Astrocyte (in vitro differentiated cells and primary cell): Measurements from ENCODE around the gene FAM227A. TPM values are rescaled to one million over a fixed set of nuclear protein-coding genes. Genes with fewer than 3 reads are reported as not detected.

Source experiments
- DNase-seq: peaks from one replicate; pipeline ENCODE4 v3.0.0-alpha.2; 2010; ENCODE audit warnings: low read depth
- FAIRE-seq: peaks from 2 replicates; lab custom pipeline; 2011; peaks lifted over from hg19 to GRCh38; lab: Jason Lieb, UNC
- H2AFZ ChIP-seq: 2 replicates; pipeline ENCODE4 v1.6.0; 2012; ENCODE audit warnings: low read depth, low read length, inconsistent platforms
- H3K27ac ChIP-seq: 2 replicates; pipeline ENCODE4 v1.5.1; 2011; ENCODE audit warnings: low read depth, low read length, inconsistent platforms
- H3K27me3 ChIP-seq: 2 replicates; pipeline ENCODE4 v1.6.0; 2011; ENCODE audit warnings: low read length, inconsistent platforms; ENCODE audit not compliant: insufficient read depth
- H3K36me3 ChIP-seq: 2 replicates; pipeline ENCODE4 v1.5.1; 2011; ENCODE audit warnings: low read length, inconsistent platforms; ENCODE audit not compliant: insufficient read depth
- H3K4me1 ChIP-seq: 2 replicates; pipeline ENCODE4 v1.5.1; 2011; ENCODE audit warnings: low read length, inconsistent platforms; ENCODE audit not compliant: insufficient read depth
- H3K4me2 ChIP-seq: 2 replicates; pipeline ENCODE4 v1.6.0; 2012; ENCODE audit warnings: low read length, inconsistent platforms
- H3K4me3 ChIP-seq: 2 replicates; pipeline ENCODE4 v1.5.1; 2011; ENCODE audit warnings: low read depth, mild to moderate bottlenecking, low read length, inconsistent platforms; ENCODE audit not compliant: insufficient read depth
- H3K79me2 ChIP-seq: 2 replicates; pipeline ENCODE4 v1.6.0; 2012; ENCODE audit warnings: mild to moderate bottlenecking, low read length, inconsistent platforms; ENCODE audit not compliant: insufficient read depth
- H3K9ac ChIP-seq: 2 replicates; pipeline ENCODE4 v1.6.0; 2012; ENCODE audit warnings: mild to moderate bottlenecking, low read length, inconsistent platforms
- H3K9me3 ChIP-seq: 2 replicates; pipeline ENCODE4 v1.5.1; 2012; ENCODE audit warnings: low read depth, mild to moderate bottlenecking, low read length, inconsistent platforms; ENCODE audit not compliant: insufficient read depth
- H4K20me1 ChIP-seq: 2 replicates; pipeline ENCODE4 v1.6.0; 2012; ENCODE audit warnings: low read length, inconsistent platforms; ENCODE audit not compliant: insufficient read depth
- H3K27ac Mint-ChIP-seq: one replicate; pipeline ENCODE4 v1.8.0; 2021; ENCODE audit warnings: mild to moderate bottlenecking, mixed read lengths; ENCODE audit not compliant: unreplicated experiment
- H3K27me3 Mint-ChIP-seq: one replicate; pipeline ENCODE4 v1.8.0; 2021; ENCODE audit warnings: low read depth, mixed read lengths; ENCODE audit not compliant: unreplicated experiment
- H3K36me3 Mint-ChIP-seq: one replicate; pipeline ENCODE4 v1.8.0; 2021; ENCODE audit warnings: low read depth, mixed read lengths; ENCODE audit not compliant: unreplicated experiment
- H3K4me1 Mint-ChIP-seq: one replicate; pipeline ENCODE4 v1.8.0; 2021; ENCODE audit warnings: low read depth, mixed read lengths; ENCODE audit not compliant: unreplicated experiment
- H3K4me3 Mint-ChIP-seq: one replicate; pipeline ENCODE4 v1.8.0; 2021; ENCODE audit warnings: mild to moderate bottlenecking, moderate library complexity, mixed read lengths; ENCODE audit not compliant: unreplicated experiment
- H3K9me3 Mint-ChIP-seq: one replicate; pipeline ENCODE4 v1.8.0; 2021; ENCODE audit warnings: mild to moderate bottlenecking, mixed read lengths; ENCODE audit not compliant: unreplicated experiment
- EZH2 ChIP-seq: IDR thresholded peaks from 2 replicates; pipeline ENCODE4 v1.6.1; 2012; ENCODE audit warnings: mild to moderate bottlenecking, low read length, inconsistent platforms; ENCODE audit not compliant: insufficient read depth
- total RNA-seq: library from RNA; stranded (reverse); gene quantifications from 2 replicates; pipeline ENCODE4 v1.2.1, GENCODE V29; 2021
- TF ChIP-seq, protein P1 (sequence below): IDR thresholded peaks from 2 replicates; pipeline ENCODE4 v1.5.1; 2011; ENCODE audit warnings: low read depth, mild to moderate bottlenecking, inconsistent platforms, low read length, moderate library complexity; ENCODE audit not compliant: insufficient read depth

The FAM227A gene
- total RNA-seq, 1 donor from 2014 or later = 3.4 TPM

DNA sequence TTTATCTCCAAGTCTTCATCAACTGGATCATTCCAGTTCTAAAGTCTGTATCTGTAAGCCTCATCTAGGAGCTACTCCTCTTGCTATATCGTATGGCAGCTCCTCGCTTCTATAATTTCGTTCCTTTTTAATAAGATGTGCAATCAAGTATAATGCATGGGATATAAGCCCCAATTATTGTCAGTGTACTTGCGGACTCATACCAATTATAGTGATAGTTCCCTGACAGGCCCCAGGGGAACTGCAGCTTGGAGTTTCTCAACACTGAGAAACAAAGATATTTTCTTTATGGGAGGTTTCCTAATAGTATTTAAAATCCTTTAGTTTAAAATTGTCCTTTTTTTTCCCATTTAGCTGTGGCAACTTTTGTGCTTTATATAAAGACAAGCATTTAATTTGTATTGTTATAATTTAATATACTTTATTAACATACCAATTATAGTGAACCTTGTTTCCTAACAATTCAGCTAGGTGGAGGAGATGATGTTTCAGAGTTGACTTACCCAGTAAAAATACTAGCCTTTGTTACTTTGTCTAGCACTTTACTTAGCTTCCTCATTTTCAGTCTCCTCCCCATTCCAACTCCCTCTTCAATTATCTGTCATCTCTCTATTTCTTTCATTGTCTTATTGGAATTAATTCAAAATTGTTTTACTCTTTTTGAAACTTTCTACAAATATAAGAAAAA lies 124.8 kb downstream of the FAM227A start:
- TF ChIP-seq, protein P1, sequence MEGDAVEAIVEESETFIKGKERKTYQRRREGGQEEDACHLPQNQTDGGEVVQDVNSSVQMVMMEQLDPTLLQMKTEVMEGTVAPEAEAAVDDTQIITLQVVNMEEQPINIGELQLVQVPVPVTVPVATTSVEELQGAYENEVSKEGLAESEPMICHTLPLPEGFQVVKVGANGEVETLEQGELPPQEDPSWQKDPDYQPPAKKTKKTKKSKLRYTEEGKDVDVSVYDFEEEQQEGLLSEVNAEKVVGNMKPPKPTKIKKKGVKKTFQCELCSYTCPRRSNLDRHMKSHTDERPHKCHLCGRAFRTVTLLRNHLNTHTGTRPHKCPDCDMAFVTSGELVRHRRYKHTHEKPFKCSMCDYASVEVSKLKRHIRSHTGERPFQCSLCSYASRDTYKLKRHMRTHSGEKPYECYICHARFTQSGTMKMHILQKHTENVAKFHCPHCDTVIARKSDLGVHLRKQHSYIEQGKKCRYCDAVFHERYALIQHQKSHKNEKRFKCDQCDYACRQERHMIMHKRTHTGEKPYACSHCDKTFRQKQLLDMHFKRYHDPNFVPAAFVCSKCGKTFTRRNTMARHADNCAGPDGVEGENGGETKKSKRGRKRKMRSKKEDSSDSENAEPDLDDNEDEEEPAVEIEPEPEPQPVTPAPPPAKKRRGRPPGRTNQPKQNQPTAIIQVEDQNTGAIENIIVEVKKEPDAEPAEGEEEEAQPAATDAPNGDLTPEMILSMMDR = no peak
- no peak for TF ChIP-seq EZH2
- Histone ChIP-seq H2AFZ (peak overlapping the region; percentile 46), H3K36me3 (no peaks in the 10 kb centered on the region), H3K4me1 (no peaks in the 10 kb centered on the region), H3K27ac (no peak overlapping the region), H3K27me3 (no peaks in the 10 kb centered on the region), H3K79me2 (no peaks in the 10 kb centered on the region), H4K20me1 (no peaks in the 10 kb centered on the region), H3K4me2 (peak overlapping the region; percentile 57), H3K4me3 (no peak overlapping the region), H3K9me3 (no peaks in the 10 kb centered on the region), H3K9ac (no peak overlapping the region)
- Mint-ChIP-seq H3K9me3 (no peaks in the 10 kb centered on the region), H3K4me1 (peaks cover 5% of the 10 kb centered on the region), H3K27me3 (no peaks in the 10 kb centered on the region), H3K4me3 (no peak overlapping the region), H3K36me3 (no peaks in the 10 kb centered on the region), H3K27ac (peak overlapping the region; percentile 11)
- FAIRE-seq = no peak
- no peak for DNase-seq

Other genes with a start within 250 kb of the FAM227A start
- 0.19 and 0.30 TPM in 2 replicates for gene KCNJ4, start 201.2 kb downstream of the FAM227A start, total RNA-seq
- 72.6 and 96.0 TPM in 2 replicates for gene KDELR3, start 188.3 kb downstream of the FAM227A start, total RNA-seq
- gene DDX17, start 150.1 kb downstream of the FAM227A start, total RNA-seq = 258 TPM in 2 replicates
- 0.11 TPM in 1 of 2 replicates, not detected in the other for gene DMC1, start 86.2 kb downstream of the FAM227A start, total RNA-seq
- gene CBY1, start 246 bp upstream of the FAM227A start, total RNA-seq = 23.2 TPM in 2 replicates
- gene TOMM22, start 25.6 kb upstream of the FAM227A start, total RNA-seq = 75.9 and 77.8 TPM in 2 replicates
- gene JOSD1, start 44.6 kb upstream of the FAM227A start, total RNA-seq = 45.6 and 48.0 TPM in 2 replicates
- gene GTPBP1, start 49.6 kb upstream of the FAM227A start, total RNA-seq = 49.8 and 59.8 TPM in 2 replicates
- gene SUN2, start 99.6 kb upstream of the FAM227A start, total RNA-seq = 46.5 and 51.0 TPM in 2 replicates
- gene DNAL4, start 137.8 kb upstream of the FAM227A start, total RNA-seq = 12.8 and 12.9 TPM in 2 replicates
- 5.1 and 5.4 TPM in 2 replicates for gene NPTXR, start 187.6 kb upstream of the FAM227A start, total RNA-seq
- 34.9 and 38.9 TPM in 2 replicates for gene CBX6, start 215.8 kb upstream of the FAM227A start, total RNA-seq